HCT116 (cell line): ENCODE data around the gene AIDA.

Experiments used
- CEBPB ChIP-seq: IDR thresholded peaks from 2 replicates; pipeline ENCODE4 v1.6.1; 2012; ENCODE audit warnings: low read depth
- CTCF ChIP-seq, 3 experiments: fragments of 200-600 bp in 1 of 3; sonication (generic) in 1 of 3; IDR thresholded peaks in 2 of 3; conservative IDR thresholded peaks in 1 of 3; 2 replicates each; pipeline ENCODE4 v1.5.1; 2012 to 2017; ENCODE audit warnings: low read depth in 2 of 3, low read length in 2 of 3, antibody characterized with exemption in 1 of 3, borderline replicate concordance in 1 of 3, control low read depth in 1 of 3, mild to moderate bottlenecking in 1 of 3, mixed read lengths in 1 of 3, mixed run types in 1 of 3, moderate library complexity in 1 of 3; ENCODE audit not compliant: insufficient read depth in 1 of 3
- EZH2 ChIP-seq: fragments of 200-600 bp; sonication (generic); IDR thresholded peaks from 2 replicates; pipeline ENCODE4 v1.6.1; 2017; ENCODE audit warnings: antibody characterized with exemption, mixed run types
- FOSL1 ChIP-seq: IDR thresholded peaks from 2 replicates; pipeline ENCODE4 v1.6.1; 2012; ENCODE audit warnings: low read depth
- MAX ChIP-seq: IDR thresholded peaks from 2 replicates; pipeline ENCODE4 v1.6.1; 2012
- POLR2A ChIP-seq: IDR thresholded peaks from 2 replicates; pipeline ENCODE4 v1.7.0; 2011; ENCODE audit warnings: borderline replicate concordance; ENCODE audit not compliant: insufficient read depth, insufficient read length; ENCODE audit errors: extremely low read depth
- POLR2AphosphoS5 ChIP-seq: IDR thresholded peaks from 2 replicates; pipeline ENCODE4 v1.6.1; 2011; ENCODE audit warnings: mild to moderate bottlenecking, low read depth, low read length, moderate library complexity
- RAD21 ChIP-seq: IDR thresholded peaks from 2 replicates; pipeline ENCODE4 v1.6.1; 2012; ENCODE audit warnings: low read depth, mild to moderate bottlenecking
- SP1 ChIP-seq: IDR thresholded peaks from 2 replicates; pipeline ENCODE4 v1.6.1; 2012; ENCODE audit warnings: low read depth
- SRF ChIP-seq: IDR thresholded peaks from 2 replicates; pipeline ENCODE4 v1.6.1; 2012; ENCODE audit warnings: low read depth
- YY1 ChIP-seq: IDR thresholded peaks from 2 replicates; pipeline ENCODE4 v1.6.1; 2011; ENCODE audit warnings: low read length, low read depth, moderate library complexity, mild to moderate bottlenecking; ENCODE audit not compliant: insufficient replicate concordance; ENCODE audit errors: extremely low read depth
- TF ChIP-seq, protein P1 (sequence below): IDR thresholded peaks from 2 replicates; pipeline ENCODE4 v1.6.1; 2012
- TF ChIP-seq, protein P2 (sequence below): IDR thresholded peaks from 2 replicates; pipeline ENCODE4 v1.6.1; 2011; ENCODE audit warnings: mild to moderate bottlenecking, low read length, moderate library complexity; ENCODE audit not compliant: insufficient replicate concordance; ENCODE audit errors: extremely low read depth

- TF ChIP-seq CTCF (IDR thresholded peaks at IDR 0.05 in 2 of 3, conservative IDR thresholded peaks at IDR 0.05 in 1 of 3; ENCODE audit: borderline replicate concordance in 1 of 3, insufficient read depth in 1 of 3, low read depth in 2 of 3, low read length in 2 of 3) = no peak
- TF ChIP-seq, protein P1, sequence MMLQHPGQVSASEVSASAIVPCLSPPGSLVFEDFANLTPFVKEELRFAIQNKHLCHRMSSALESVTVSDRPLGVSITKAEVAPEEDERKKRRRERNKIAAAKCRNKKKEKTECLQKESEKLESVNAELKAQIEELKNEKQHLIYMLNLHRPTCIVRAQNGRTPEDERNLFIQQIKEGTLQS = no peak
- TF ChIP-seq POLR2A = no peak
- no peak for TF ChIP-seq CEBPB
- TF ChIP-seq POLR2AphosphoS5 = no peak
- TF ChIP-seq FOSL1 = no peak
- no peak for TF ChIP-seq MAX
- no peak for TF ChIP-seq EZH2
- TF ChIP-seq, protein P2, sequence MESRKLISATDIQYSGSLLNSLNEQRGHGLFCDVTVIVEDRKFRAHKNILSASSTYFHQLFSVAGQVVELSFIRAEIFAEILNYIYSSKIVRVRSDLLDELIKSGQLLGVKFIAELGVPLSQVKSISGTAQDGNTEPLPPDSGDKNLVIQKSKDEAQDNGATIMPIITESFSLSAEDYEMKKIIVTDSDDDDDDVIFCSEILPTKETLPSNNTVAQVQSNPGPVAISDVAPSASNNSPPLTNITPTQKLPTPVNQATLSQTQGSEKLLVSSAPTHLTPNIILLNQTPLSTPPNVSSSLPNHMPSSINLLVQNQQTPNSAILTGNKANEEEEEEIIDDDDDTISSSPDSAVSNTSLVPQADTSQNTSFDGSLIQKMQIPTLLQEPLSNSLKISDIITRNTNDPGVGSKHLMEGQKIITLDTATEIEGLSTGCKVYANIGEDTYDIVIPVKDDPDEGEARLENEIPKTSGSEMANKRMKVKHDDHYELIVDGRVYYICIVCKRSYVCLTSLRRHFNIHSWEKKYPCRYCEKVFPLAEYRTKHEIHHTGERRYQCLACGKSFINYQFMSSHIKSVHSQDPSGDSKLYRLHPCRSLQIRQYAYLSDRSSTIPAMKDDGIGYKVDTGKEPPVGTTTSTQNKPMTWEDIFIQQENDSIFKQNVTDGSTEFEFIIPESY = no peak
- TF ChIP-seq SP1 = no peak
- TF ChIP-seq RAD21 = no peak
- no peak for TF ChIP-seq SRF
- no peak for TF ChIP-seq YY1
Measured at GRCh38 chr1:222697826-222698225, 14.5 kb downstream of the AIDA start.
